K562 (cell line): ENCODE measurements around the gene ACTR3C. TPM values are rescaled to one million over a fixed set of nuclear protein-coding genes. Genes with fewer than 3 reads are reported as not detected.
"Not testable (repeated sequence)": the region's sequence is repeated elsewhere in the genome, so short reads cannot be mapped to it uniquely, and the experiment has no call there.

ENCODE experiments used
- ATAC-seq: fragments of 200-7000 bp; cut with Tn5 transposase; 3 replicates; pipeline ENCODE4 v1.9.1; 2020; ENCODE audit warnings: moderate library complexity
- BruUV-seq: library from RNA; stranded (reverse); fragments of 400-500 nt; replicated peaks from 2 replicates; lab custom pipeline; 2021; lab: Mats Ljungman, UMichigan
- CTCF ChIA-PET: fragments of 300-600 bp; formaldehyde crosslinking; extraction: SDS; loops from one replicate; lab custom pipeline; 2021; ENCODE audit warnings: low intra/inter-chr PET ratio; lab: Yijun Ruan, JAX
- POLR2A ChIA-PET: fragments of 300-600, 350-650 bp; sonication (Branson Sonifier 250); formaldehyde crosslinking; extraction: SDS; loops from one replicate; lab custom pipeline; 2021; ENCODE audit warnings: antibody characterized with exemption, inconsistent platforms; lab: Yijun Ruan, JAX
- DNase-seq, 4 experiments: peaks; one replicate each; pipeline versions ENCODE4 v3.0.0 to v3.0.0-alpha.2; 2011 to 2018; ENCODE audit warnings: low spot score in 3 of 4, mixed read lengths in 3 of 4; ENCODE audit errors: extremely low read depth in 1 of 4
- FAIRE-seq: peaks from 2 replicates; lab custom pipeline; 2011; peaks lifted over from hg19 to GRCh38; lab: Jason Lieb, UNC
- H2AFZ ChIP-seq: 2 replicates; pipeline ENCODE4 v1.6.0; 2011; ENCODE audit warnings: low read depth, low read length, control low read depth, inconsistent platforms
- H3K27ac ChIP-seq: fragments of 200-600 bp; 3 replicates; pipeline ENCODE4 v1.8.0; 2011; ENCODE audit warnings: low read depth, mild to moderate bottlenecking, control low read depth, inconsistent platforms, low read length, moderate library complexity, mixed read lengths; ENCODE audit errors: extremely low read depth
- H3K27me3 ChIP-seq, 2 experiments: fragments of 300-600 bp in 1 of 2; 2 replicates in 1 of 2; 3 replicates in 1 of 2; pipeline versions ENCODE4 v1.6.0 to v1.8.0; 2011; ENCODE audit warnings: inconsistent platforms in 2 of 2, low read length in 2 of 2, mild to moderate bottlenecking in 1 of 2, mixed read lengths in 1 of 2, moderate library complexity in 1 of 2; ENCODE audit not compliant: control insufficient read depth in 2 of 2, insufficient read depth in 2 of 2
- H3K36me3 ChIP-seq: fragments of 300-600 bp; 3 replicates; pipeline ENCODE4 v1.8.0; 2011; ENCODE audit warnings: mild to moderate bottlenecking, low read length, inconsistent platforms; ENCODE audit not compliant: control insufficient read depth, insufficient read depth
- H3K4me1 ChIP-seq, 2 experiments: fragments of 200-600 bp in 1 of 2; replicated peaks in 1 of 2; 2 replicates in 1 of 2; 3 replicates in 1 of 2; pipeline versions ENCODE4 v1.5.1 to v1.8.0; 2011; ENCODE audit warnings: inconsistent platforms in 2 of 2, low read length in 2 of 2, mild to moderate bottlenecking in 1 of 2, mixed read lengths in 1 of 2, moderate library complexity in 1 of 2; ENCODE audit not compliant: control insufficient read depth in 2 of 2, insufficient read depth in 2 of 2
- H3K4me2 ChIP-seq: 2 replicates; pipeline ENCODE4 v1.6.1; 2011; ENCODE audit warnings: low read length, control low read depth, inconsistent platforms, mixed read lengths; ENCODE audit not compliant: insufficient read depth
- H3K4me3 ChIP-seq: fragments of 200-600 bp; sonication (generic), shearing (Covaris generic); 2 replicates; pipeline ENCODE4 v1.5.1; 2016; ENCODE audit warnings: control low read depth, inconsistent platforms
- H3K79me2 ChIP-seq: fragments of 200-600 bp; 3 replicates; pipeline ENCODE4 v1.8.0; 2011; ENCODE audit warnings: low read length, inconsistent platforms; ENCODE audit not compliant: control insufficient read depth, insufficient read depth
- H3K9ac ChIP-seq, 2 experiments: 2 replicates each; pipeline versions ENCODE4 v1.6.0 to v1.6.1; 2011; ENCODE audit warnings: low read depth in 2 of 2, low read length in 2 of 2, control low read depth in 1 of 2, inconsistent platforms in 1 of 2, mild to moderate bottlenecking in 1 of 2, mixed read lengths in 1 of 2; ENCODE audit not compliant: insufficient read depth in 1 of 2
- H3K9me1 ChIP-seq: one replicate; pipeline ENCODE4 v1.6.0; 2011; ENCODE audit warnings: inconsistent platforms, mild to moderate bottlenecking, low read length, moderate library complexity; ENCODE audit not compliant: control insufficient read depth, insufficient read depth
- H3K9me3 ChIP-seq: replicated peaks from 2 replicates; pipeline ENCODE4 v1.5.1; 2011; ENCODE audit warnings: low read depth, low read length, inconsistent platforms; ENCODE audit not compliant: control insufficient read depth, insufficient read depth
- H4K20me1 ChIP-seq: replicated peaks from 2 replicates; pipeline ENCODE4 v1.6.1; 2011; ENCODE audit warnings: low read length, inconsistent platforms, mixed read lengths; ENCODE audit not compliant: control insufficient read depth, insufficient read depth
- ARID1B ChIP-seq: fragments of 450-650 bp; IDR thresholded peaks from 2 replicates; pipeline ENCODE4 v1.6.1; 2016; ENCODE audit warnings: antibody characterized with exemption, mild to moderate bottlenecking, inconsistent platforms
- ATF3 ChIP-seq, 2 experiments: fragments of 450-650 bp in 1 of 2; sonication (generic) in 1 of 2; formaldehyde crosslinking in 1 of 2; IDR thresholded peaks in 1 of 2; conservative IDR thresholded peaks in 1 of 2; 2 replicates each; pipeline versions ENCODE4 v1.6.1 to v1.8.1; 2016 to 2023; ENCODE audit warnings: mild to moderate bottlenecking in 2 of 2, moderate library complexity in 2 of 2, inconsistent platforms in 1 of 2, missing genetic modification reagents in 1 of 2
- CEBPG ChIP-seq, 3 experiments: fragments of 200-800 bp in 1 of 3; sonication (Bioruptor generic) in 1 of 3; sonication (generic) in 1 of 3; formaldehyde crosslinking in 1 of 3; IDR thresholded peaks in 2 of 3; conservative IDR thresholded peaks in 1 of 3; 2 replicates each; pipeline versions ENCODE4 v1.6.1 to v1.8.0; 2016 to 2022; ENCODE audit warnings: missing compliant biosample characterization in 2 of 3, missing genetic modification characterization in 2 of 3, mild to moderate bottlenecking in 1 of 3, missing genetic modification reagents in 1 of 3
- CREM ChIP-seq: IDR thresholded peaks from 2 replicates; pipeline ENCODE4 v1.6.1; 2014; ENCODE audit warnings: antibody characterized with exemption, low read depth
- CTCF ChIP-seq, 3 experiments: IDR thresholded peaks in 2 of 3; conservative IDR thresholded peaks in 1 of 3; 2 replicates each; pipeline ENCODE4 v1.5.1; 2011 to 2012; ENCODE audit warnings: low read length in 3 of 3, mild to moderate bottlenecking in 3 of 3, control low read depth in 2 of 3, improper control_type of control experiment in 1 of 3, inconsistent platforms in 1 of 3, low read depth in 1 of 3, mixed read lengths in 1 of 3, moderate library complexity in 1 of 3; ENCODE audit not compliant: insufficient read depth in 2 of 3
- FOSL1 ChIP-seq: fragments of 200-800 bp; sonication (Bioruptor generic); conservative IDR thresholded peaks from 2 replicates; pipeline ENCODE4 v1.6.1; 2016; ENCODE audit warnings: missing genetic modification characterization, missing compliant biosample characterization
- JUND ChIP-seq, 2 experiments: IDR thresholded peaks; 2 replicates in 1 of 2; 3 replicates in 1 of 2; pipeline ENCODE4 v1.6.1; 2011; ENCODE audit warnings: borderline replicate concordance in 2 of 2, low read depth in 2 of 2, low read length in 2 of 2, improper control_type of control experiment in 1 of 2, missing biosample characterization in 1 of 2, missing genetic modification characterization in 1 of 2, missing genetic modification reagents in 1 of 2
- MEIS2 ChIP-seq: fragments of 450-650 bp; IDR thresholded peaks from 2 replicates; pipeline ENCODE4 v1.6.1; 2014; ENCODE audit warnings: mild to moderate bottlenecking; ENCODE audit not compliant: partially characterized antibody
- PBX2 ChIP-seq, 2 experiments: IDR thresholded peaks in 1 of 2; conservative IDR thresholded peaks in 1 of 2; 2 replicates each; pipeline ENCODE4 v1.6.1; 2016; ENCODE audit warnings: low read depth in 2 of 2, mild to moderate bottlenecking in 1 of 2, missing compliant biosample characterization in 1 of 2, missing genetic modification characterization in 1 of 2, moderate library complexity in 1 of 2
- RAD21 ChIP-seq, 2 experiments: fragments of 250-450 bp in 1 of 2; fragments of 450-650 bp in 1 of 2; sonication (Bioruptor Pico) in 1 of 2; formaldehyde crosslinking in 1 of 2; IDR thresholded peaks in 1 of 2; conservative IDR thresholded peaks in 1 of 2; 2 replicates each; pipeline versions ENCODE4 v1.4.0 to v1.8.0; 2020 to 2022; ENCODE audit warnings: mild to moderate bottlenecking in 2 of 2, moderate library complexity in 1 of 2
- WGBS: fragments of 100-300 bp; shearing (Covaris generic); methylation state at CpG from one replicate; pipeline ENCODE4 v1.1.6; 2016; ENCODE audit warnings: low coverage, mixed read lengths; ENCODE audit not compliant: insufficient coverage; ENCODE audit errors: missing lambda C conversion rate; 5-methylcytosine and 5-hydroxymethylcytosine counted together
- in situ Hi-C: fragments of 300-500 bp; cut with MboI; formaldehyde crosslinking; loops from 4 replicates; pipeline ENCODE4 v1.15.0; 2018; ENCODE audit warnings: inconsistent platforms, mixed read lengths
- intact Hi-C: fragments of 100-400 bp; cut with micrococcal nuclease; formaldehyde crosslinking; loops from 2 replicates; pipeline ENCODE4 v1.14.2; 2022
- polyA plus RNA-seq, 8 experiments: library from polyadenylated mRNA; depleted of rRNA in 4 of 8; stranded (reverse) in 5 of 8; unstranded in 3 of 8; fragments of >200 nt; fragmentation: Nextera tagmentation in 2 of 8; fragmentation: Illumina TruSeq in 1 of 8; extraction: Ambion mirVana in 2 of 8; extraction: Trizol in 1 of 8; gene quantifications; 2 replicates each; pipeline versions ENCODE4 v1.2.1 to v1.2.3, GENCODE V29; 2011 to 2014; ENCODE audit warnings: inconsistent platforms in 1 of 8, missing spikeins in 1 of 8
- total RNA-seq, 7 experiments: library from RNA; depleted of rRNA in 6 of 7; stranded (reverse); fragments of >200 nt in 6 of 7; fragmentation: Illumina TruSeq in 2 of 7; extraction: Trizol in 2 of 7; gene quantifications; 2 replicates each; pipeline versions ENCODE4 v1.2.1 to v1.2.3, GENCODE V29; 2011 to 2021; ENCODE audit warnings: low replicate concordance in 1 of 7

ACTR3C gene
- total and polyA plus RNA-seq, 9 of the 15 experiments (the other 6 are each of a cell fraction or from before 2014, with no cell fraction given), result 9.0 to 35.4 (median 13.3) TPM

- intact Hi-C loops; H3K79me2 ChIP-seq; H3K4me2 ChIP-seq; H3K4me3 ChIP-seq; H3K9ac ChIP-seq; H3K27me3 ChIP-seq; H3K9me1 ChIP-seq; POLR2A ChIA-PET; in situ Hi-C loops; H3K9me3 ChIP-seq; H4K20me1 ChIP-seq; BruUV-seq; CTCF ChIA-PET; H2AFZ ChIP-seq; H3K27ac ChIP-seq; H3K4me1 ChIP-seq; H3K36me3 ChIP-seq; TF ChIP-seq PBX2 (CRISPR knock-in tag; IDR thresholded peaks at IDR 0.05; ENCODE audit: low read depth); CEBPG (CRISPR knock-in tag; IDR thresholded peaks at IDR 0.05); ATF3 (CRISPR knock-in tag; conservative IDR thresholded peaks at IDR 0.05): not testable (repeated sequence)
- WGBS, result 8% methylated on average over 11 of the region's 11 CpGs
- FAIRE-seq, result peak; percentile 54
- TF ChIP-seq CREM (0 out of 2 replicates have a peak, but pooled peaks have one; percentile 23), ARID1B (0 out of 2 replicates have a peak, but pooled peaks have one; percentile 21), PBX2 (tag; conservative IDR thresholded peaks at IDR 0.05; ENCODE audit: low read depth) (peak; percentile 70), CEBPG (tag; conservative IDR thresholded peaks at IDR 0.05 in 1 of 2, IDR thresholded peaks at IDR 0.05 in 1 of 2) (0 out of 4 replicates have a peak, but pooled peaks of 1 of the 2 experiments have one; percentile 20), RAD21 (CRISPR knock-in tag; conservative IDR thresholded peaks at IDR 0.05 in 1 of 2, IDR thresholded peaks at IDR 0.05 in 1 of 2) (peak in 1 of 2 experiments; percentile 32; a peak in 1 of 4 replicates), MEIS2 (peak; percentile 82), JUND (IDR thresholded peaks at IDR 0.05; ENCODE audit: borderline replicate concordance, low read depth, low read length) (peak; percentile 39; the same call in 1 of the 2 replicates), JUND (tag; IDR thresholded peaks at IDR 0.05; ENCODE audit: borderline replicate concordance, low read depth, low read length) (peak; percentile 47; the same call in 1 of the 3 replicates), ATF3 (IDR thresholded peaks at IDR 0.05) (peak; percentile 48; the same call in 1 of the 2 replicates), FOSL1 (tag) (peak; percentile 69), CTCF (IDR thresholded peaks at IDR 0.05 in 2 of 3, conservative IDR thresholded peaks at IDR 0.05 in 1 of 3; ENCODE audit: insufficient read depth in 2 of 3, low read depth in 1 of 3, low read length in 3 of 3) (peak in 1 of 3 experiments; percentile 20; a peak in 2 of 6 replicates)
- peak; percentile 75 for ATAC-seq
- peak in 1 of 4 experiments; percentile 31 for DNase-seq
These were observed 101.0 kb downstream of the ACTR3C start for GRCh38 chr7:150222083-150222972.
